CD8-positive, alpha-beta memory T cell (primary cell): ENCODE results near the gene OAS2. TPM values are rescaled to one million over a fixed set of nuclear protein-coding genes. Genes with fewer than 3 reads are reported as not detected.

ENCODE experiments used
- CTCF ChIA-PET: fragments of 350-600 bp; sonication (Branson Sonifier 250); formaldehyde crosslinking; loops from one replicate; lab custom pipeline; 2021; ENCODE audit warnings: antibody characterized with exemption; lab: Charles Lee
- POLR2A ChIA-PET: fragments of 350-600 bp; sonication (Branson Sonifier 250); formaldehyde crosslinking; loops from one replicate; lab custom pipeline; 2021; ENCODE audit warnings: antibody characterized with exemption; lab: Charles Lee
- DNase-seq, 5 donors: peaks; one replicate each; pipeline versions ENCODE4 v3.0.0 to v3.0.0-alpha.2; 2020 to 2022; ENCODE audit warnings: mixed read lengths in 1 of 5
- H3K27ac ChIP-seq: one replicate; pipeline ENCODE4 v1.7.0; 2013; ENCODE audit warnings: low read depth, mild to moderate bottlenecking, low read length, moderate library complexity
- H3K27me3 ChIP-seq: 2 replicates; pipeline ENCODE4 v1.7.0; 2013; ENCODE audit warnings: low read length, mild to moderate bottlenecking; ENCODE audit not compliant: insufficient read depth, poor library complexity, severe bottlenecking
- H3K36me3 ChIP-seq: 2 replicates; pipeline ENCODE4 v1.7.0; 2013; ENCODE audit warnings: mild to moderate bottlenecking, low read length, moderate library complexity; ENCODE audit not compliant: insufficient read depth
- H3K4me1 ChIP-seq: 2 replicates; pipeline ENCODE4 v1.7.0; 2013; ENCODE audit warnings: mild to moderate bottlenecking, low read length, moderate library complexity; ENCODE audit not compliant: insufficient read depth
- H3K4me3 ChIP-seq: 2 replicates; pipeline ENCODE4 v1.7.0; 2013; ENCODE audit warnings: mild to moderate bottlenecking, low read length
- H3K9me3 ChIP-seq: 2 replicates; pipeline ENCODE4 v1.7.0; 2013; ENCODE audit warnings: mild to moderate bottlenecking, low read length
- H3K27ac Mint-ChIP-seq, 8 donors: one replicate each; pipeline ENCODE4 v1.8.0; 2020 to 2021; ENCODE audit warnings: mixed read lengths in 8 of 8, mild to moderate bottlenecking in 6 of 8, inconsistent platforms in 3 of 8, moderate library complexity in 3 of 8
- H3K27me3 Mint-ChIP-seq, 2 donors: one replicate each; pipeline ENCODE4 v1.8.0; 2020 to 2021; ENCODE audit warnings: mixed read lengths in 2 of 2, mild to moderate bottlenecking in 1 of 2, moderate library complexity in 1 of 2
- H3K36me3 Mint-ChIP-seq, 3 donors: one replicate each; pipeline ENCODE4 v1.8.0; 2020 to 2021; ENCODE audit warnings: mixed read lengths in 3 of 3, inconsistent platforms in 1 of 3, mild to moderate bottlenecking in 1 of 3
- H3K4me1 Mint-ChIP-seq, 3 donors: one replicate each; pipeline ENCODE4 v1.8.0; 2020 to 2021; ENCODE audit warnings: mixed read lengths in 3 of 3, inconsistent platforms in 1 of 3, mild to moderate bottlenecking in 1 of 3
- H3K4me3 Mint-ChIP-seq, 7 donors: one replicate each; pipeline ENCODE4 v1.8.0; 2020 to 2021; ENCODE audit warnings: mixed read lengths in 7 of 7, mild to moderate bottlenecking in 6 of 7, moderate library complexity in 4 of 7, inconsistent platforms in 2 of 7
- H3K9me3 Mint-ChIP-seq, 5 donors: one replicate each; pipeline ENCODE4 v1.8.0; 2020 to 2022; ENCODE audit warnings: mixed read lengths in 5 of 5, mild to moderate bottlenecking in 3 of 5, moderate library complexity in 2 of 5, inconsistent platforms in 1 of 5
- polyA plus RNA-seq: library from polyadenylated mRNA; unstranded; fragments of 300-500 nt; fragmentation: Illumina TruSeq; gene quantifications from one replicate; pipeline ENCODE4 v1.2.3, GENCODE V29; 2021
- total RNA-seq, 2 experiments: library from RNA; stranded (reverse); gene quantifications; one replicate each; pipeline ENCODE4 v1.2.3, GENCODE V29; 2021

Gene OAS2
- total and polyA plus RNA-seq, 3 experiments from 2014 or later, result 40.1 to 50.9 (median 46.6) TPM

DNA sequence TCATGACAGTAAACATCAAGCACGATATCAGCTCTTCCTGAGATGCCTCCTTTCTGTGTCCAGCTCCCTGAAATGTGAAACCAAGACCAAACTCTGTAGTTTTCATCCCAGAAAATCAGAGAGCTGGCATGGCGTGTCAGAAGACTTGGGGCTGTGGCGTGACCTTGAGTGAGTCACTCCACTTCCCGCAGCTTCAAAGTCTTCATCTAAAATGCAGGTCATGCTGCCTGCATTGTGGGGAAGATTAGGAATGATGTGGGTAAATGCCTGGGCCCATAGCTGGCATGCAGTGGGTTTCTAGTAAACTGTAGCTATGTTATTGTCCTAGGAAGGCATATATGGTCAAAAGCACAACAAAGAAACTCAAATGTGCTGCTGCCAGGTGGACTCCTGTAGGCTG is 28.8 kb downstream of the OAS2 start:
- ChIA-PET POLR2A (no interaction called here), CTCF (interaction anchor here (0.8 to 3.3 kb wide), 3 partner anchors 9 to 14 kb away, joined by 3 to 14 read pairs (median 4); no protein-coding TSS in a partner anchor)
- no peak for DNase-seq
- Mint-ChIP-seq H3K27ac (peak overlapping the region in 2 of 8 donors; percentile 17 to 54), H3K27me3 (no peaks in the 10 kb centered on the region), H3K9me3 (peaks cover 0 to 14% (median 7%) of the 10 kb centered on the region in 5 donors), H3K4me3 (no peak overlapping the region), H3K36me3 (peaks cover 38 to 98% (median 52%) of the 10 kb centered on the region in 3 donors), H3K4me1 (no peaks in the 10 kb centered on the region)
- no peak overlapping the region for H3K4me3 ChIP-seq
- no peaks in the 10 kb centered on the region for H3K27me3 ChIP-seq
- H3K27ac ChIP-seq, result no peak overlapping the region
- no peaks in the 10 kb centered on the region for H3K4me1 ChIP-seq
- H3K36me3 ChIP-seq, result peaks cover 82% of the 10 kb centered on the region
- no peaks in the 10 kb centered on the region for H3K9me3 ChIP-seq

DNA sequence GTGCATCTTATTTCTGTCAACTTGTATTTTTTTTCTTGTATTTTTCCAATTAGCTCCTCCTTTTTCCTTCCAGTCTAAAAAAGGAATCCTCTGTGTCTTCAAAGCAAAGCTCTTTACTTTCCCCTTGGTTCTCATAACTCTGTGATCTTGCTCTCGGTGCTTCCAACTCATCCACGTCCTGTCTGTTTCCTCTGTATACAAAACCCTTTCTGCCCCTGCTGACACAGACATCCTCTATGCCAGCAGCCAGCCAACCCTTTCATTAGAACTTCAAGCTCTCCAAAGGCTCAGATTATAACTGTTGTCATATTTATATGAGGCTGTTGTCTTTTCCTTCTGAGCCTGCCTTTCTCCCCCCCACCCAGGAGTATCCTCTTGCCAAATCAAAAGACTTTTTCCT is 32.4 kb downstream of the OAS2 start:
- H3K27ac Mint-ChIP-seq, result peak overlapping the region in 1 of 8 donors; percentile 59
- H3K4me1 Mint-ChIP-seq, result no peaks in the 10 kb centered on the region
- H3K36me3 Mint-ChIP-seq, result peaks cover 38 to 64% (median 50%) of the 10 kb centered on the region in 3 donors
- peaks cover 49% of the 10 kb centered on the region for H3K36me3 ChIP-seq
- H3K27me3 Mint-ChIP-seq, result no peaks in the 10 kb centered on the region
- ChIA-PET POLR2A (no interaction called here), CTCF (no interaction called here)
- H3K9me3 Mint-ChIP-seq, result peaks cover 0 to 14% (median 7%) of the 10 kb centered on the region in 5 donors
- no peaks in the 10 kb centered on the region for H3K4me1 ChIP-seq
- no peak overlapping the region for H3K27ac ChIP-seq
- no peaks in the 10 kb centered on the region for H3K9me3 ChIP-seq
- H3K4me3 Mint-ChIP-seq, result no peak overlapping the region
- DNase-seq, result no peak
- H3K27me3 ChIP-seq, result no peaks in the 10 kb centered on the region
- no peak overlapping the region for H3K4me3 ChIP-seq

DNA sequence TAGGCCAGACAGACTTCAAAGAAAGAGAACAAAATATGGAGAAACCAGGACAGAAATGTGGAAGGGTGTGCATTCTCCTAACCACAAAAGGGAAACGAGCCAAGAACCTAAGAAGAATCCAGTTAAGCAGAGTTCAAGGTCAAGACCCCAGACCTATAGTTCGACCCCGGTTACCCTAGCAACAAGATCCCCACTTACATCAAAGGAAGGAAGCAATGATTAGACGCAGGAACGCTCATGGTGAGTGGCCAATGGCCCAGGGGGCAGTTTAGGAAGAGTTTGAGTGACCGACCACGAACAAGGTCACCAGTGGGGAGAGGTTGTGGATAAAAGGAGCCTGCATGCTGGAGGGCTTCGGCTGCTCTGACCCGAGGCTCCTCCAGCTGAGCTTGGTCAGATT is 36.2 kb downstream of the OAS2 start:
- Mint-ChIP-seq H3K27me3 (peaks cover 0 to 1% of the 10 kb centered on the region in 2 donors), H3K27ac (no peak overlapping the region), H3K36me3 (peaks cover 23 to 25% (median 24%) of the 10 kb centered on the region in 3 donors), H3K4me1 (no peaks in the 10 kb centered on the region), H3K9me3 (peaks cover 0 to 14% (median 7%) of the 10 kb centered on the region in 5 donors), H3K4me3 (no peak overlapping the region)
- Histone ChIP-seq H3K9me3 (no peaks in the 10 kb centered on the region), H3K36me3 (peaks cover 19% of the 10 kb centered on the region), H3K4me1 (no peaks in the 10 kb centered on the region), H3K4me3 (no peak overlapping the region), H3K27ac (no peak overlapping the region), H3K27me3 (no peaks in the 10 kb centered on the region)
- DNase-seq, result no peak
- CTCF ChIA-PET, result no interaction called here
- POLR2A ChIA-PET, result interaction anchor here (0.6 kb wide), 1 partner anchor 10 kb away, joined by 3 read pairs; no protein-coding TSS in a partner anchor

DNA sequence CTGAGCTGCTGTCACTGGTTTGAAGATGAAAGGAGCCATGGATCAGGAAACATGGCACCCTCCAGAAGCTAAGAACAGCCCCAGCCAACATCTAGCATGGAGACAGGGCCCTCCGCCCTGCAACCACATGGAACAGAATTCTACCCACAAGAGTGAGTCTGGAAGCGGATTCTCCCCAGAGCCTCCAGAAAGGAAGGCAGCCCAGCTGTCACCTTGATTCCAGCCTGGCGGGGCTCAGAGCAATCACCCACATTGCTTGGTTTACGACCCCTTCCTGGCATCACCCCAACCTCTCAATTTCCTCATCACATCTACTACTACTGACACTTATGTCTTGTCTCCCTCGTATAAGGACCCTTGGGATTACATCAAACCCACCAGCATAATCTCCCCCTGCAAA is 38.5 kb downstream of the OAS2 start:
- H3K27ac Mint-ChIP-seq, result no peak overlapping the region
- H3K9me3 Mint-ChIP-seq, result peaks cover 0 to under 1% (median 0%) of the 10 kb centered on the region in 5 donors
- POLR2A ChIA-PET, result no interaction called here
- no peaks in the 10 kb centered on the region for H3K4me1 Mint-ChIP-seq
- Histone ChIP-seq H3K9me3 (no peaks in the 10 kb centered on the region), H3K27ac (no peak overlapping the region), H3K36me3 (no peaks in the 10 kb centered on the region), H3K4me1 (no peaks in the 10 kb centered on the region), H3K27me3 (no peaks in the 10 kb centered on the region), H3K4me3 (no peak overlapping the region)
- H3K4me3 Mint-ChIP-seq, result no peak overlapping the region
- peaks cover 0 to 1% of the 10 kb centered on the region in 2 donors for H3K27me3 Mint-ChIP-seq
- CTCF ChIA-PET, result interaction anchor here (1.4 kb wide), 1 partner anchor 24 kb away, joined by 3 read pairs; no protein-coding TSS in a partner anchor
- no peak for DNase-seq
- peaks cover under 1 to 5% (median 3%) of the 10 kb centered on the region in 3 donors for H3K36me3 Mint-ChIP-seq

DNA sequence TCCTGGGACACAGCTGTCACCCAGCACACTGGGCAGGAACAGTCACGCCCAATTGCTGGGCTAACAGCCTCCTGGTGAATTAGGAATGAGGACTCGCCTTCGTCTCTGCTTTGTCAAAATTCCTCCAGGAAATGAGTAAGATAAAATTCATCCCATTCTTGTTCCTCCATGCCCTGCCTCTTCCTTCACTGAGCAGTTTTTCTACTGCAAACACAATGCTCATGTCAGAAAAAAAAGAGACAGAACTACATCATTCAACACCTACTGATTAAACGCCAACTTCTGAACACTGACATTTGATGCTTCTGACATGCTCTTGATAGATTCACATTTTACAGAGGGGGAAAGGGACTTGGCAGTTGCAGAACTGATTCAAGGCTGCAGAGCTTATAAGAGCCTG is 40.7 kb downstream of the OAS2 start:
- no peak for DNase-seq
- Mint-ChIP-seq H3K4me3 (no peak overlapping the region), H3K36me3 (no peaks in the 10 kb centered on the region), H3K4me1 (no peaks in the 10 kb centered on the region), H3K27ac (no peak overlapping the region), H3K9me3 (no peaks in the 10 kb centered on the region), H3K27me3 (peaks cover 0 to 1% of the 10 kb centered on the region in 2 donors)
- H3K36me3 ChIP-seq, result no peaks in the 10 kb centered on the region
- ChIA-PET POLR2A (interaction anchor here (0.6 kb wide), 1 partner anchor 41 kb away, joined by 3 read pairs; the partner anchor contains the start of gene OAS2), CTCF (interaction anchor here (1.3 to 1.4 kb wide), 2 partner anchors 12 to 26 kb away, joined by 3 to 4 read pairs; no protein-coding TSS in a partner anchor)
- H3K27me3 ChIP-seq, result no peaks in the 10 kb centered on the region
- no peaks in the 10 kb centered on the region for H3K9me3 ChIP-seq
- no peak overlapping the region for H3K4me3 ChIP-seq
- no peak overlapping the region for H3K27ac ChIP-seq
- no peaks in the 10 kb centered on the region for H3K4me1 ChIP-seq

DNA sequence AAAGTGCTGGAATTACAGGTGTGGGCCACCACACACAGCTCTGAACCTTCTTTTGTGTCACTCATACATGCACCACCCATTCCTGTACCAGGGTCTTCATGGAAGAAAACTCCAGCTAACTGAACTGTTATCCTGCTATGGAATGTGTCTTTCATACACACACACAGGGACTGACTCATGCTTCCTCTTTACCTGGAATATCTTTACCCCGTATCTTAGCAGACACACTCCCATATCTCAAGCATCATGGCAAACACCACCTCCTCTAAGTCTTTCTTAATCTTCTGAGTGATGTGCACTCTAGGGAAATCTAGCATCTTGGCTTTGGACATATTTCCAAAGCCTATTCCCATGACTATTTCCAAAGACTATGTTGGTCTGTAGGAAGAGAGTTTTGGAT is 43.2 kb downstream of the OAS2 start:
- H3K27ac ChIP-seq, result no peak overlapping the region
- H3K4me1 ChIP-seq, result no peaks in the 10 kb centered on the region
- H3K36me3 ChIP-seq, result no peaks in the 10 kb centered on the region
- Mint-ChIP-seq H3K9me3 (no peaks in the 10 kb centered on the region), H3K4me3 (no peak overlapping the region), H3K27me3 (peaks cover 0 to 2% of the 10 kb centered on the region in 2 donors), H3K4me1 (no peaks in the 10 kb centered on the region), H3K27ac (no peak overlapping the region), H3K36me3 (peaks cover 0 to 4% (median 0%) of the 10 kb centered on the region in 3 donors)
- no peaks in the 10 kb centered on the region for H3K27me3 ChIP-seq
- ChIA-PET CTCF (interaction anchor here (1.4 to 1.6 kb wide), 2 partner anchors 9 to 28 kb away, joined by 4 to 5 read pairs; no protein-coding TSS in a partner anchor), POLR2A (no interaction called here)
- no peaks in the 10 kb centered on the region for H3K9me3 ChIP-seq
- no peak overlapping the region for H3K4me3 ChIP-seq
- DNase-seq, result no peak

DNA sequence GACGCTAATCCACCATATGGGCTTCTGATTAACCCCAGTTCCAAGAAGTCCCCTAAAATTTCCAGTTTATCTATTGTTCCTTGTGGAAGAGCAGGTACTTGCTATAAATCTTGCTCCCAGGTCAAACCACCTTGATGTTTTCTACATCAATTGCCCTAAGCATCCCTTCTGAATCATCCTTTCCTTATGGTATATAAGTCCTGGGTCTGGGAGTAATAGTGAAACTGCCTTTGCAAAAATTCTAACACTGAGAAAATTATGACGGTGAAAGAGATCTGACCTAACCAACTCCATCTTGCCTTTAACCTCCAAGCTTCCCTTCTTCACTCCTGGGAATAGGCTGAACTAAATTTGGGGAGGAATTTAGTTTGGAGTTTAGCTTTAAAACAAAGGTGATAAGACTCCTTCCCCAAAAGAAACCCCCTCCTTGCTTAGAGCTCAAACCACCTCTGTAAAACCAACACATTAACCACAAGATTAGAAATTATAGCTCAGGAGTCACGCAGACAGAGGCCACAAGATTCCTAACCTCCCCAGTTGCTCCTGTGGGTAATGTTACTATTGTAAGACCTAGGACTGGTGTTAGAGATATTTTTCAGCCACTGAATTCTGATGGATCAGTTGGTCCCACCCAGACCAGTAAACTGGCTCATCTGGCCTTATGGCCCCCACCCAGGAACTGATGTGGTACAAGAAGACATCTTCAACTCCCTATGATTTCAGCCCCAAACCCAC is 44.4 kb downstream of the OAS2 start:
- POLR2A ChIA-PET, result no interaction called here

DNA sequence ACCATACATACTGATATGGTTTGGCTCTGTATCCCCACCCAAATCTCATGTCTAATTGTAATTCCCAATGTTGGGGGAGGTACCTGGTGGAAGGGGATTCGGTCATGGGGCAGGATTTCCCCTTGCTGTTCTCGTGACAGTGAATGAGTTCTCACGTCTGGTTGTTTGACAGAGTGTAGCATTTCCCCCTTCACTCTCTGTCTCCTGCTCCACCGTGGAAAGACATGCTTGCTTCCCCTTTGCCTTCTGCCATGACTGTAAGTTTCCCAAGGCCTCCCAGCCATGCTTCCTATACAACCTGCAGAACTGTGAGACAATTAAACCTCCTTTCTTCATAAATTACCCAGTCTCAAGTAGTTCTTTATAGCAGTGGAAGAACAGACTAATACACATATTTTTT is 49.4 kb downstream of the OAS2 start:
- no peak for DNase-seq
- Histone ChIP-seq H3K9me3 (no peaks in the 10 kb centered on the region), H3K4me1 (no peaks in the 10 kb centered on the region), H3K27ac (no peak overlapping the region), H3K36me3 (no peaks in the 10 kb centered on the region), H3K27me3 (no peaks in the 10 kb centered on the region), H3K4me3 (no peak overlapping the region)
- Mint-ChIP-seq H3K4me3 (no peak overlapping the region), H3K27ac (no peak overlapping the region), H3K9me3 (no peaks in the 10 kb centered on the region), H3K27me3 (peaks cover 2 to 3% of the 10 kb centered on the region in 2 donors), H3K4me1 (peaks cover 0 to 5% (median 3%) of the 10 kb centered on the region in 3 donors), H3K36me3 (peaks cover 0 to 4% (median 0%) of the 10 kb centered on the region in 3 donors)
- POLR2A ChIA-PET, result no interaction called here
- CTCF ChIA-PET, result no interaction called here

More for the DNA sequence above, 44.4 kb downstream of the OAS2 start:
- H3K27me3 Mint-ChIP-seq, result peaks cover under 1 to 2% of the 10 kb centered on the region in 2 donors
- H3K27ac Mint-ChIP-seq, result no peak overlapping the region
- Histone ChIP-seq H3K36me3 (no peaks in the 10 kb centered on the region), H3K27me3 (no peaks in the 10 kb centered on the region), H3K4me3 (no peak overlapping the region), H3K27ac (no peak overlapping the region), H3K9me3 (no peaks in the 10 kb centered on the region), H3K4me1 (no peaks in the 10 kb centered on the region)
- no peaks in the 10 kb centered on the region for H3K9me3 Mint-ChIP-seq
- DNase-seq, result no peak
- CTCF ChIA-PET, result interaction anchor here (1.4 kb wide), 1 partner anchor 30 kb away, joined by 4 read pairs; no protein-coding TSS in a partner anchor
- H3K4me3 Mint-ChIP-seq, result no peak overlapping the region
- no peaks in the 10 kb centered on the region for H3K4me1 Mint-ChIP-seq
- H3K36me3 Mint-ChIP-seq, result peaks cover 0 to 4% (median 0%) of the 10 kb centered on the region in 3 donors
